Measurements from ENCODE around the gene PMM1. TPM values are rescaled to one million over a fixed set of nuclear protein-coding genes. Genes with fewer than 3 reads are reported as not detected.

PMM1 gene
- total RNA-seq, 1 experiment from 2014 or later, result 49.3 TPM

DNA sequence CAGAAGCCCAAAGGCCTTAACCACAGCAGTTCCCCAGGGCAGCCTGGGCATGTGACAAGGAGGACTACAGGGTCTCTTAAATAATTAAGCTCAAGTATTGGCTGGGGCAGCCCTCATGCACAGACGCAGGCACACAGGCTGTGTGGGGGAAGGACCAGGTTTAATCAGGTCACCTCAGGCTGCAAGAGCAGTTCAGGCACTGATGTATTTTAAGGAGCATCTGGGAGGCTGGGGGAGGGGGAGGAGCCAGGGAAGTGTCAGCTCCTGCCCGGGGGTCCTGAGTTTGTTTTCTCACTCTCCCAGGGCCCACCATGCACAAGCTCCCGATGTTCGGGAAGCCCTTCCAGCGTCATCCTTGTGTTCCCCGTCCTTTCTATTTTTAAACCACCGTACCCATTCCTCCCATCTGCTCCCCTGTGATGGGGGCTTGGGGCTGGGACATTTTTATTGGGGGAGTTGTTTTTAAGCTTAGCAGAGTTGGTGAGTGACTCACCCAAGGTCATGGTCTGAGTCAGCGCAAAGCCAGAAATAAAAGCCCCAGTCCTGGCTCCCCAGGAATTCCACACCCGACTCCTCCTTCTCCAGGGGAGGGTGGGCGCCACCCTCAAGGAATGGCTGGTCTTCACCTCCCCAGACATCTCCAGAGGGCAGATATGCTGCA is 26.5 kb downstream of the PMM1 start:
- Histone ChIP-seq H3K27ac (no peak overlapping the region), H4K20me1 (ENCODE audit: insufficient read depth) (no peaks in the 10 kb centered on the region), H3K9me3 (ENCODE audit: insufficient read depth, low read depth) (no peaks in the 10 kb centered on the region), H2AFZ (no peak overlapping the region), H3K9me2 (ENCODE audit: insufficient read depth) (no peaks in the 10 kb centered on the region), H3K27me3 (ENCODE audit: insufficient read depth, low read depth) (no peaks in the 10 kb centered on the region), H3K36me3 (ENCODE audit: low read depth) (no peaks in the 10 kb centered on the region), H3K4me2 (peak overlapping the region; percentile 48), H3F3A (ENCODE audit: insufficient read depth, low read depth) (peaks cover 43% of the 10 kb centered on the region), H3K4me1 (replicated peaks; ENCODE audit: insufficient read depth) (peaks cover 38% of the 10 kb centered on the region), H3K4me3 (no peak overlapping the region), H3K79me2 (ENCODE audit: low read depth) (no peaks in the 10 kb centered on the region)
- ChIA-PET POLR2A (ENCODE audit: unreplicated experiment) (interaction anchor here (1.0 kb wide), 1 partner anchor 27 kb away, joined by 3 read pairs; the partner anchor contains the start of gene PMM1), CTCF (interaction anchor here (0.5 to 1.0 kb wide), 2 partner anchors 19 to 181 kb away, joined by 3 to 16 read pairs; partner anchors contain the start of genes POLR3H and TEF)
- DNase-seq, result peak; percentile 49 to 72
- TF ChIP-seq, protein P1, sequence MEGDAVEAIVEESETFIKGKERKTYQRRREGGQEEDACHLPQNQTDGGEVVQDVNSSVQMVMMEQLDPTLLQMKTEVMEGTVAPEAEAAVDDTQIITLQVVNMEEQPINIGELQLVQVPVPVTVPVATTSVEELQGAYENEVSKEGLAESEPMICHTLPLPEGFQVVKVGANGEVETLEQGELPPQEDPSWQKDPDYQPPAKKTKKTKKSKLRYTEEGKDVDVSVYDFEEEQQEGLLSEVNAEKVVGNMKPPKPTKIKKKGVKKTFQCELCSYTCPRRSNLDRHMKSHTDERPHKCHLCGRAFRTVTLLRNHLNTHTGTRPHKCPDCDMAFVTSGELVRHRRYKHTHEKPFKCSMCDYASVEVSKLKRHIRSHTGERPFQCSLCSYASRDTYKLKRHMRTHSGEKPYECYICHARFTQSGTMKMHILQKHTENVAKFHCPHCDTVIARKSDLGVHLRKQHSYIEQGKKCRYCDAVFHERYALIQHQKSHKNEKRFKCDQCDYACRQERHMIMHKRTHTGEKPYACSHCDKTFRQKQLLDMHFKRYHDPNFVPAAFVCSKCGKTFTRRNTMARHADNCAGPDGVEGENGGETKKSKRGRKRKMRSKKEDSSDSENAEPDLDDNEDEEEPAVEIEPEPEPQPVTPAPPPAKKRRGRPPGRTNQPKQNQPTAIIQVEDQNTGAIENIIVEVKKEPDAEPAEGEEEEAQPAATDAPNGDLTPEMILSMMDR (conservative IDR thresholded peaks at IDR 0.05), result no peak
- no peak for TF ChIP-seq EZH2 (IDR thresholded peaks at IDR 0.05; ENCODE audit: low read depth)
- intact Hi-C loops (cut with micrococcal nuclease; ENCODE audit: unreplicated experiment), result no loop called here
- no TSS peak for BruUV-seq (replicated peaks)

DNA sequence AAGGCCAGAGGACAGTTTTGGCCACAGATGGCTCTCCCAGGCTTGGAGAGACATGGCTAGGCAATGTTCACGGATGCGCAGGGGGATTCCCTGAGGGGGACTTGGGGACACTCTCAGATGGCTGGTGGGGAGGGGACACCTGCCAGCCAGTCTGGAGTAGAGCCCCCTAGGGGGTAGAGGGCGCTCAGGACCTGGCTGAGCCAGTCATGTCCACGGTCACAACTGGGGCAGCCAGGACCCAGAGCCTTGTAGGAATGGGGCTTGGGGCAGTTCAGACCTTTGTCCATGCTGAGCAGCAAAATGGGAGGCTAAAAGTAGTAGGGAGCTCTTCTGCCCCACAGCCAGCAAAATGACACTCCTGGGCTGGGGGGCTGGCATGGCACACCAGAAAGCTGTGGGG is 27.2 kb downstream of the PMM1 start:
- ChIA-PET CTCF (interaction anchor here (1.0 kb wide), 1 partner anchor 181 kb away, joined by 16 read pairs; the partner anchor contains the start of gene TEF), POLR2A (ENCODE audit: unreplicated experiment) (interaction anchor here (0.7 kb wide), 1 partner anchor 1818 kb away, joined by 3 read pairs; no protein-coding TSS in a partner anchor)
- no peaks in the 10 kb centered on the region for H4K20me1 ChIP-seq (ENCODE audit: insufficient read depth)
- H3K9me3 ChIP-seq (ENCODE audit: insufficient read depth, low read depth), result no peaks in the 10 kb centered on the region
- no TSS peak for BruUV-seq (replicated peaks)
- intact Hi-C loops (cut with micrococcal nuclease; ENCODE audit: unreplicated experiment), result no loop called here
- no peak overlapping the region for H2AFZ ChIP-seq
- H3K4me2 ChIP-seq, result no peak overlapping the region
- no peaks in the 10 kb centered on the region for H3K27me3 ChIP-seq (ENCODE audit: insufficient read depth, low read depth)
- TF ChIP-seq EZH2 (IDR thresholded peaks at IDR 0.05; ENCODE audit: low read depth), result no peak
- TF ChIP-seq, protein P1 (conservative IDR thresholded peaks at IDR 0.05), result no peak
- no peak overlapping the region for H3K4me3 ChIP-seq
- no peak overlapping the region for H3K27ac ChIP-seq
- no peaks in the 10 kb centered on the region for H3K9me2 ChIP-seq (ENCODE audit: insufficient read depth)
- H3F3A ChIP-seq (ENCODE audit: insufficient read depth, low read depth), result peaks cover 40% of the 10 kb centered on the region
- H3K79me2 ChIP-seq (ENCODE audit: low read depth), result no peaks in the 10 kb centered on the region
- no peak for DNase-seq
- no peaks in the 10 kb centered on the region for H3K36me3 ChIP-seq (ENCODE audit: low read depth)
- peaks cover 38% of the 10 kb centered on the region for H3K4me1 ChIP-seq (replicated peaks; ENCODE audit: insufficient read depth)

DNA sequence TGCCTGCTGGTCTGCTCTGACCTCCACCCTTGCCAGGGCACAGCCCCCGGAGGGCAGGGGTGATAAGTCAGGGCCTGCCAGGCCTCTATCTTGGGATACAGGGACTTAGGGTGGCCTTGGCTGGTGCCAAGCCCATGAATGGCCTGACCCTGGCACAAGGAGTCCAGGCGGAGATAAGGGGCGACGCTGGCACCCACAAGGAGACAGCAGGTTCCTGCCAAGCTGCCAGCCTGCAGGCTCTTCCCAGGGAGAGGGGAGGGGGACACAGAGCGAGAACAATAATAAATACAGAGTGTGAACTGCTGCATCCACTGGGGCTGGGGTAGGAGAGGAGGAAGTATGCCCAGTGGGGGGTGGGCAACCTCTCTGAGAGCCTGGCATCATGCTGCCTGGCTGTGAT is 27.9 kb downstream of the PMM1 start:
- Histone ChIP-seq H3K4me2 (no peak overlapping the region), H4K20me1 (ENCODE audit: insufficient read depth) (no peaks in the 10 kb centered on the region), H3K9me2 (ENCODE audit: insufficient read depth) (no peaks in the 10 kb centered on the region), H3F3A (ENCODE audit: insufficient read depth, low read depth) (peaks cover 33% of the 10 kb centered on the region), H3K36me3 (ENCODE audit: low read depth) (no peaks in the 10 kb centered on the region), H3K27ac (no peak overlapping the region), H3K79me2 (ENCODE audit: low read depth) (no peaks in the 10 kb centered on the region), H3K4me1 (replicated peaks; ENCODE audit: insufficient read depth) (peaks cover 38% of the 10 kb centered on the region), H3K27me3 (ENCODE audit: insufficient read depth, low read depth) (no peaks in the 10 kb centered on the region), H3K4me3 (no peak overlapping the region), H3K9me3 (ENCODE audit: insufficient read depth, low read depth) (no peaks in the 10 kb centered on the region), H2AFZ (no peak overlapping the region)
- no peak for DNase-seq
- intact Hi-C loops (cut with micrococcal nuclease; ENCODE audit: unreplicated experiment), result no loop called here
- no TSS peak for BruUV-seq (replicated peaks)
- TF ChIP-seq, protein P1 (conservative IDR thresholded peaks at IDR 0.05), result no peak
- CTCF ChIA-PET, result no interaction called here
- POLR2A ChIA-PET (ENCODE audit: unreplicated experiment), result no interaction called here

Data from PC-9 (cell line).